Smooth muscle cell (in vitro differentiated cells): ENCODE data around the gene PNCK. TPM values are rescaled to one million over a fixed set of nuclear protein-coding genes. Genes with fewer than 3 reads are reported as not detected.
A peak's percentile ranks its signal among the peaks of the same experiment; 100 is the strongest.
"Not testable (repeated sequence)": the region's sequence is repeated elsewhere in the genome, so short reads cannot be mapped to it uniquely, and the experiment has no call there.

Source experiments
- DNase-seq: peaks from one replicate; lab custom pipeline; 2025; ENCODE audit not compliant: unreplicated experiment; lab: John Stamatoyannopoulos, UW
- H2AFZ ChIP-seq: fragments of 200-600 bp; sonication (generic); 2 replicates; pipeline ENCODE4 v1.6.0; 2016; ENCODE audit warnings: antibody characterized with exemption, low read depth, mild to moderate bottlenecking
- H3F3A ChIP-seq: fragments of 200-600 bp; sonication (generic); 2 replicates; pipeline ENCODE4 v1.6.0; 2017; ENCODE audit warnings: antibody characterized with exemption, low read depth
- H3K27ac ChIP-seq: fragments of 200-600 bp; sonication (generic); 2 replicates; pipeline ENCODE4 v1.5.1; 2016; ENCODE audit warnings: low read depth, mild to moderate bottlenecking
- H3K27me3 ChIP-seq: fragments of 200-600 bp; sonication (generic); 2 replicates; pipeline ENCODE4 v1.6.1; 2016; ENCODE audit warnings: low read depth, mild to moderate bottlenecking
- H3K36me3 ChIP-seq: fragments of 200-600 bp; sonication (generic); 2 replicates; pipeline ENCODE4 v1.5.1; 2016; ENCODE audit warnings: low read depth
- H3K4me1 ChIP-seq: fragments of 200-600 bp; sonication (generic); 2 replicates; pipeline ENCODE4 v1.5.1; 2016; ENCODE audit warnings: low read depth
- H3K4me2 ChIP-seq: fragments of 200-600 bp; sonication (generic); 2 replicates; pipeline ENCODE4 v1.6.0; 2016; ENCODE audit warnings: mild to moderate bottlenecking
- H3K4me3 ChIP-seq: fragments of 200-600 bp; sonication (generic); 2 replicates; pipeline ENCODE4 v1.5.1; 2016; ENCODE audit warnings: mild to moderate bottlenecking
- H3K79me2 ChIP-seq: fragments of 200-600 bp; sonication (generic); 2 replicates; pipeline ENCODE4 v1.6.0; 2016; ENCODE audit warnings: low read depth, mild to moderate bottlenecking
- H3K9ac ChIP-seq: fragments of 200-600 bp; sonication (generic); 2 replicates; pipeline ENCODE4 v1.6.0; 2016; ENCODE audit warnings: low read depth
- H3K9me3 ChIP-seq: fragments of 200-600 bp; sonication (generic); replicated peaks from 2 replicates; pipeline ENCODE4 v1.5.1; 2016; ENCODE audit warnings: low read depth
- H4K20me1 ChIP-seq: fragments of 200-600 bp; sonication (generic); 2 replicates; pipeline ENCODE4 v1.6.0; 2016; ENCODE audit warnings: low read depth
- CTCF ChIP-seq: fragments of 200-600 bp; sonication (generic); IDR thresholded peaks from 2 replicates; pipeline ENCODE4 v1.5.1; 2017; ENCODE audit warnings: borderline replicate concordance, mild to moderate bottlenecking, antibody characterized with exemption; ENCODE audit not compliant: insufficient read depth, poor library complexity, severe bottlenecking
- WGBS: methylation state at CpG from one replicate; pipeline ENCODE4 v1.1.7; 2016; ENCODE audit warnings: low lambda C conversion rate; 5-methylcytosine and 5-hydroxymethylcytosine counted together
- polyA plus RNA-seq: library from polyadenylated mRNA; unstranded; fragments of >200 nt; fragmentation: Nextera tagmentation; extraction: Ambion mirVana; gene quantifications from 2 replicates; pipeline ENCODE4 v1.2.1, GENCODE V29; 2016
- total RNA-seq: library from RNA; depleted of rRNA; stranded (reverse); fragments of >200 nt; gene quantifications from 2 replicates; pipeline ENCODE4 v1.2.3, GENCODE V29; 2014

Gene PNCK
- total and polyA plus RNA-seq, 2 experiments from 2014 or later = 2.8 to 4.0 TPM

GRCh38 chrX:153692003-153692402, 18.4 kb upstream of the PNCK start:
- no peak overlapping the region for H2AFZ ChIP-seq
- no peaks in the 10 kb centered on the region for H3K36me3 ChIP-seq
- no peak overlapping the region for H3K27ac ChIP-seq
- no peak for DNase-seq
- H3K4me3 ChIP-seq = no peak overlapping the region
- no peak overlapping the region for H3K9ac ChIP-seq
- no peaks in the 10 kb centered on the region for H3F3A ChIP-seq
- H3K79me2 ChIP-seq = no peaks in the 10 kb centered on the region
- peaks cover 27% of the 10 kb centered on the region for H4K20me1 ChIP-seq
- no peaks in the 10 kb centered on the region for H3K9me3 ChIP-seq
- H3K27me3 ChIP-seq = no peaks in the 10 kb centered on the region
- TF ChIP-seq CTCF = no peak
- no peaks in the 10 kb centered on the region for H3K4me1 ChIP-seq
- H3K4me2 ChIP-seq = no peak overlapping the region
- whole genome bisulfite sequencing = 77% methylated on average over 4 of the region's 4 CpGs

GRCh38 chrX:153691032-153691827, 17.6 kb upstream of the PNCK start:
- H4K20me1 ChIP-seq = peaks cover 27% of the 10 kb centered on the region
- H3K27me3 ChIP-seq, DNase-seq, H2AFZ ChIP-seq, H3K4me3 ChIP-seq, H3F3A ChIP-seq, H3K9ac ChIP-seq, H3K27ac ChIP-seq, H3K9me3 ChIP-seq, H3K4me1 ChIP-seq, H3K4me2 ChIP-seq, H3K79me2 ChIP-seq, H3K36me3 ChIP-seq: not testable (repeated sequence)
- 89% methylated on average over 15 of the region's 21 CpGs for WGBS

- WGBS = 91% methylated on average over 14 of the region's 14 CpGs
- H4K20me1 ChIP-seq = peaks cover 27% of the 10 kb centered on the region
- H3K4me3 ChIP-seq = no peak overlapping the region
- H3K9ac ChIP-seq = no peak overlapping the region
- no peak overlapping the region for H2AFZ ChIP-seq
- H3K36me3 ChIP-seq = no peaks in the 10 kb centered on the region
- H3K27me3 ChIP-seq = no peaks in the 10 kb centered on the region
- H3F3A ChIP-seq = no peaks in the 10 kb centered on the region
- no peak for DNase-seq
- no peak overlapping the region for H3K27ac ChIP-seq
- H3K4me2 ChIP-seq = peak overlapping the region; percentile 81
- H3K79me2 ChIP-seq = no peaks in the 10 kb centered on the region
- no peaks in the 10 kb centered on the region for H3K4me1 ChIP-seq
- TF ChIP-seq CTCF = no peak
- no peaks in the 10 kb centered on the region for H3K9me3 ChIP-seq
Observed at GRCh38 chrX:153690466-153690865, 16.9 kb upstream of the PNCK start.

- Histone ChIP-seq H3K9ac (no peak overlapping the region), H3K4me3 (peak overlapping the region; percentile 54), H3K27ac (no peak overlapping the region)
Observed at GRCh38 chrX:153689654-153690465, 16.2 kb upstream of the PNCK start.

More at GRCh38 chrX:153689654-153690465, 16.2 kb upstream of the PNCK start:
- Histone ChIP-seq H3K9me3 (no peaks in the 10 kb centered on the region), H3K4me1 (no peaks in the 10 kb centered on the region), H3K4me2 (peak overlapping the region; percentile 81), H3K27me3 (no peaks in the 10 kb centered on the region), H3K79me2 (no peaks in the 10 kb centered on the region), H3K36me3 (no peaks in the 10 kb centered on the region), H3F3A (no peaks in the 10 kb centered on the region), H4K20me1 (peaks cover 27% of the 10 kb centered on the region), H2AFZ (no peak overlapping the region)
- WGBS = 79% methylated on average over 19 of the region's 19 CpGs
- DNase-seq = no peak
- no peak for TF ChIP-seq CTCF
